Epithelial cell of esophagus (primary cell): Measurements from ENCODE around the gene RANBP9.

Source experiments
- DNase-seq: peaks from one replicate; pipeline ENCODE4 v3.0.0; 2010; ENCODE audit warnings: low read depth
- H3K4me3 ChIP-seq: 2 replicates; pipeline ENCODE4 v1.5.1; 2011; ENCODE audit warnings: mild to moderate bottlenecking, low read length, control low read depth
- TF ChIP-seq, protein P1 (sequence below): IDR thresholded peaks from 2 replicates; pipeline ENCODE4 v1.5.1; 2011; ENCODE audit warnings: low read depth, mild to moderate bottlenecking, low read length, control low read depth, inconsistent platforms; ENCODE audit not compliant: insufficient read depth; ENCODE audit errors: missing control alignments

Gene RANBP9

GRCh38 chr6:13613029-13613594 lies 98.5 kb downstream of the RANBP9 start:
- TF ChIP-seq, protein P1, sequence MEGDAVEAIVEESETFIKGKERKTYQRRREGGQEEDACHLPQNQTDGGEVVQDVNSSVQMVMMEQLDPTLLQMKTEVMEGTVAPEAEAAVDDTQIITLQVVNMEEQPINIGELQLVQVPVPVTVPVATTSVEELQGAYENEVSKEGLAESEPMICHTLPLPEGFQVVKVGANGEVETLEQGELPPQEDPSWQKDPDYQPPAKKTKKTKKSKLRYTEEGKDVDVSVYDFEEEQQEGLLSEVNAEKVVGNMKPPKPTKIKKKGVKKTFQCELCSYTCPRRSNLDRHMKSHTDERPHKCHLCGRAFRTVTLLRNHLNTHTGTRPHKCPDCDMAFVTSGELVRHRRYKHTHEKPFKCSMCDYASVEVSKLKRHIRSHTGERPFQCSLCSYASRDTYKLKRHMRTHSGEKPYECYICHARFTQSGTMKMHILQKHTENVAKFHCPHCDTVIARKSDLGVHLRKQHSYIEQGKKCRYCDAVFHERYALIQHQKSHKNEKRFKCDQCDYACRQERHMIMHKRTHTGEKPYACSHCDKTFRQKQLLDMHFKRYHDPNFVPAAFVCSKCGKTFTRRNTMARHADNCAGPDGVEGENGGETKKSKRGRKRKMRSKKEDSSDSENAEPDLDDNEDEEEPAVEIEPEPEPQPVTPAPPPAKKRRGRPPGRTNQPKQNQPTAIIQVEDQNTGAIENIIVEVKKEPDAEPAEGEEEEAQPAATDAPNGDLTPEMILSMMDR: no peak
- DNase-seq: no peak
- no peak overlapping the region for H3K4me3 ChIP-seq

DNA sequence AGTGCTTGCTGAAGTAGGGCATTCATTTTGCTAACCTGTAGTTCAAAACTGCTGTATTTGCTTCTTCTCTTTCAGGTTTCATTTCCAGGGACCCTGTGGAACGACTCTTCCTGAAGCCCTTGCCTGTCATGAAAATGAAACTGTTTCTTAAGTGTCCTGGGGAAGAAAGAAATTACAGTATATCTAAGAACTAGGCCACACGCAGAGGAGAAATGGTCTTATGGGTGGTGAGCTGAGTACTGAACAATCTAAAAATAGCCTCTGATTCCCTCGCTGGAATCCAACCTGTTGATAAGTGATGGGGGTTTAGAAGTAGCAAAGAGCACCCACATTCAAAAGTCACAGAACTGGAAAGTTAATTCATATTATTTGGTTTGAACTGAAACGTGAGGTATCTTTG lies 99.9 kb downstream of the RANBP9 start:
- no peak for DNase-seq
- H3K4me3 ChIP-seq: no peak overlapping the region
- TF ChIP-seq, protein P1: no peak

GRCh38 chr6:13605634-13606033 lies 106.0 kb downstream of the RANBP9 start:
- TF ChIP-seq, protein P1: no peak
- no peak overlapping the region for H3K4me3 ChIP-seq
- no peak for DNase-seq

DNA sequence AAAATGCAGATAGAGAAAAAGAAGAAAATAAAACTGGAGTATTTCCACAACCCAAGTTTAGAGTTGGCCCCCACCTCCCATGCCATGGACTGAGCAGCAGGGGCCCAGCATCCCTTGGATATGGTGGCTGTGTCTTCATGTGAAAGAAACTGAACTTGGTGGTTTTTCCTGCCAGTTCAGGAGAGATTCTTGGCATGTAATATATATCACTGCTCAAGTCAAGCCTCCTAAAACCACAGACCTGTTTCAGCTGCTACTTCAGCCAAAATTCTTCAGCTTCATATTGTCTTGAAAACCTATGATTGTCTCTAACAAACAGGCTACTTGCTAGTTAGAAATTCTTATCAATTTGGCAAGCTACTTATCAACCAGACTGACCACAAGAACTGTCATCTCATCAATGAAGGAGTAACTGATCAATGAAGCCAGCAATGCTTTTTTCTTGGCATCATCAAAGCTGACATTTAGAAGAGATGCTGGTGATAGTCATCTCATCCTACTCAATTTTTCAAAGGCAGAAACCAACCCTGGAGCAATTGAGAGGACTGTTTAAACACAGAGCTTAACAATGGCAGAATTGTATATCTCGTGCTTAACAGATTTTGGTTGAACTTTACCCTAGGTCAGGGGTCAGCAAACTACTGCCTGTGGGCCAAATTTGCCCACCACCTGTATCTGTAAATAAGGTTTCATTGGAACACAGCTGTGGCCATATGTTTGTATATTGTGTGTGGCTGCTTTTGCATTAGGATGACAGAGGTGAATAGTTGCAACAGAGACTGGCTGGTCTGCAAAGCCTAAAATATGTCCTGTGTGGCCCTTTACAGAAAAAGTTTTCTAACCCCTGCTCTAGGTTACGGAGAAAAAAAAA lies 106.9 kb downstream of the RANBP9 start:
- TF ChIP-seq, protein P1: no peak
- no peak for DNase-seq
- H3K4me3 ChIP-seq: no peak overlapping the region

GRCh38 chr6:13604135-13604534 lies 107.5 kb downstream of the RANBP9 start:
- no peak for DNase-seq
- H3K4me3 ChIP-seq: no peak overlapping the region
- TF ChIP-seq, protein P1: no peak

GRCh38 chr6:13600036-13600435 lies 111.6 kb downstream of the RANBP9 start:
- H3K4me3 ChIP-seq: no peak overlapping the region
- TF ChIP-seq, protein P1: no peak
- DNase-seq: no peak
